Parathyroid adenoma (tissue), 2 donors: ENCODE data around the gene NTRK3.

Experiments used
- H2AFZ ChIP-seq: fragments of 300-600 bp; sonication (generic); one replicate; pipeline ENCODE4 v1.7.0; 2017; ENCODE audit warnings: antibody characterized with exemption, mild to moderate bottlenecking
- H3K27ac ChIP-seq: fragments of 300-600 bp; sonication (generic); one replicate; pipeline ENCODE4 v1.7.0; 2017
- H3K27me3 ChIP-seq: fragments of 300-600 bp; sonication (generic); one replicate; pipeline ENCODE4 v1.7.0; 2017; ENCODE audit warnings: low read length; ENCODE audit not compliant: control insufficient read depth, insufficient read depth
- H3K36me3 ChIP-seq: fragments of 300-600 bp; sonication (generic); one replicate; pipeline ENCODE4 v1.7.0; 2017; ENCODE audit warnings: low read length; ENCODE audit not compliant: control insufficient read depth, insufficient read depth
- H3K4me1 ChIP-seq: fragments of 300-600 bp; sonication (generic); one replicate; pipeline ENCODE4 v1.7.0; 2017; ENCODE audit warnings: control low read depth
- H3K4me2 ChIP-seq: fragments of 300-600 bp; sonication (generic); one replicate; pipeline ENCODE4 v1.7.0; 2017; ENCODE audit warnings: low read length
- H3K4me3 ChIP-seq: fragments of 300-600 bp; sonication (generic); one replicate; pipeline ENCODE4 v1.7.0; 2017; ENCODE audit warnings: low read depth, low read length
- H3K79me2 ChIP-seq: fragments of 300-600 bp; sonication (generic); one replicate; pipeline ENCODE4 v1.7.0; 2017; ENCODE audit warnings: control low read depth
- H3K9ac ChIP-seq: fragments of 300-600 bp; sonication (generic); one replicate; pipeline ENCODE4 v1.7.0; 2017; ENCODE audit warnings: mild to moderate bottlenecking
- H3K9me3 ChIP-seq: fragments of 300-600 bp; sonication (generic); one replicate; pipeline ENCODE4 v1.7.0; 2017; ENCODE audit warnings: low read length; ENCODE audit not compliant: control insufficient read depth
- CTCF ChIP-seq: fragments of 300-600 bp; sonication (generic); IDR thresholded peaks from one replicate; pipeline ENCODE4 v1.7.0; 2017; ENCODE audit warnings: antibody characterized with exemption, mild to moderate bottlenecking
- donor health status: primary hyperparathyroidism.

NTRK3 gene

GRCh38 chr15:88257311-88258092 is 963 bp upstream of the NTRK3 start:
- Histone ChIP-seq H3K4me2 (peak overlapping the region; percentile 11), H3K27me3 (no peaks in the 10 kb centered on the region), H3K9ac (no peak overlapping the region), H3K4me1 (no peaks in the 10 kb centered on the region), H3K79me2 (no peaks in the 10 kb centered on the region), H3K9me3 (no peaks in the 10 kb centered on the region), H2AFZ (no peak overlapping the region), H3K36me3 (no peaks in the 10 kb centered on the region), H3K27ac (no peak overlapping the region), H3K4me3 (no peak overlapping the region)
- no peak for TF ChIP-seq CTCF

- no peaks in the 10 kb centered on the region for H3K27me3 ChIP-seq
- H3K27ac ChIP-seq, result no peak overlapping the region
- H2AFZ ChIP-seq, result no peak overlapping the region
- no peaks in the 10 kb centered on the region for H3K79me2 ChIP-seq
- no peak for TF ChIP-seq CTCF
- H3K4me2 ChIP-seq, result peak overlapping the region; percentile 22
- no peaks in the 10 kb centered on the region for H3K36me3 ChIP-seq
- no peaks in the 10 kb centered on the region for H3K4me1 ChIP-seq
- no peak overlapping the region for H3K9ac ChIP-seq
- no peaks in the 10 kb centered on the region for H3K9me3 ChIP-seq
- H3K4me3 ChIP-seq, result no peak overlapping the region
These were observed 858 bp downstream of the NTRK3 start for GRCh38 chr15:88255484-88256278.

GRCh38 chr15:88255087-88255483 is 1.5 kb downstream of the NTRK3 start:
- no peak overlapping the region for H2AFZ ChIP-seq
- H3K4me2 ChIP-seq, result no peak overlapping the region
- no peak overlapping the region for H3K27ac ChIP-seq
- H3K4me1 ChIP-seq, result no peaks in the 10 kb centered on the region
- no peak overlapping the region for H3K9ac ChIP-seq
- no peaks in the 10 kb centered on the region for H3K9me3 ChIP-seq
- no peaks in the 10 kb centered on the region for H3K36me3 ChIP-seq
- H3K27me3 ChIP-seq, result no peaks in the 10 kb centered on the region
- no peak for TF ChIP-seq CTCF
- H3K4me3 ChIP-seq, result no peak overlapping the region
- H3K79me2 ChIP-seq, result no peaks in the 10 kb centered on the region

GRCh38 chr15:88252441-88252840 is 4.1 kb downstream of the NTRK3 start:
- no peak overlapping the region for H3K27ac ChIP-seq
- no peaks in the 10 kb centered on the region for H3K79me2 ChIP-seq
- no peak overlapping the region for H2AFZ ChIP-seq
- H3K36me3 ChIP-seq, result no peaks in the 10 kb centered on the region
- no peaks in the 10 kb centered on the region for H3K4me1 ChIP-seq
- H3K4me2 ChIP-seq, result no peak overlapping the region
- no peaks in the 10 kb centered on the region for H3K9me3 ChIP-seq
- no peak for TF ChIP-seq CTCF
- H3K9ac ChIP-seq, result no peak overlapping the region
- no peak overlapping the region for H3K4me3 ChIP-seq
- no peaks in the 10 kb centered on the region for H3K27me3 ChIP-seq
